Right lobe of liver (tissue), 6 donors: ENCODE data around the gene ASIC4. TPM values are rescaled to one million over a fixed set of nuclear protein-coding genes. Genes with fewer than 3 reads are reported as not detected.

Experiments
- ATAC-seq, 4 donors: fragments of 200-7000 bp; cut with Tn5 transposase; one replicate each; pipeline ENCODE4 v1.9.1; 2020; ENCODE audit warnings: mild to moderate bottlenecking in 4 of 4, moderate library complexity in 4 of 4
- DNase-seq, 3 donors: peaks; one replicate each; pipeline ENCODE4 v3.0.0-alpha.2; 2020
- H3K27ac ChIP-seq, 3 donors: fragments of 200-600 bp; one replicate each; pipeline ENCODE4 v1.8.0; 2022
- H3K27me3 ChIP-seq, 2 donors: fragments of 200-600 bp; one replicate each; pipeline ENCODE4 v1.8.0; 2022
- H3K36me3 ChIP-seq, 4 donors: fragments of 200-600 bp; sonication (generic) in 1 of 4; one replicate each; pipeline versions ENCODE4 v1.5.1 to v1.8.0; 2017 to 2022; ENCODE audit warnings: control low read depth in 1 of 4
- H3K4me1 ChIP-seq, 4 donors: fragments of 200-600 bp; sonication (generic) in 1 of 4; one replicate each; pipeline versions ENCODE4 v1.5.1 to v1.8.0; 2017 to 2022; ENCODE audit warnings: control low read depth in 1 of 4
- H3K4me3 ChIP-seq, 3 donors: fragments of 200-600 bp; one replicate each; pipeline ENCODE4 v1.8.0; 2022
- H3K9me3 ChIP-seq, 4 donors: fragments of 200-600 bp; sonication (generic) in 1 of 4; one replicate each; pipeline versions ENCODE4 v1.5.1 to v1.8.0; 2017 to 2022; ENCODE audit warnings: control low read depth in 1 of 4
- CTCF ChIP-seq, 4 donors: fragments of 200-600 bp in 3 of 4; fragments of 450-650 bp in 1 of 4; IDR thresholded peaks; one replicate each; pipeline versions ENCODE4 v1.5.1 to v1.8.0; 2016 to 2022; ENCODE audit warnings: antibody characterized with exemption in 4 of 4, mild to moderate bottlenecking in 2 of 4
- POLR2A ChIP-seq: fragments of 450-650 bp; IDR thresholded peaks from one replicate; pipeline ENCODE4 v1.6.1; 2017; ENCODE audit warnings: antibody characterized with exemption, mild to moderate bottlenecking
- WGBS: methylation state at CpG from one replicate; pipeline ENCODE4 v1.1.6; 2018; ENCODE audit warnings: low coverage, low lambda C conversion rate; ENCODE audit not compliant: insufficient coverage; ENCODE audit errors: missing lambda C conversion rate; 5-methylcytosine and 5-hydroxymethylcytosine counted together
- intact Hi-C, 2 donors: fragments of 100-400 bp; cut with DNase I; formaldehyde crosslinking; loops; one replicate each; pipeline versions ENCODE4 v1.11.2 to v1.14.1; 2022
- total RNA-seq, 6 experiments: library from RNA; depleted of rRNA in 2 of 6; stranded (reverse); fragments of >200 nt in 2 of 6; fragmentation: NEBNext Ultra II Directional in 3 of 6; extraction: Animal tissue kit (Norgen Biotek cat#: 25700) in 3 of 6; gene quantifications; one replicate each; pipeline versions ENCODE4 v1.1.0 to v1.2.4, GENCODE V29; 2016 to 2023
- donor health status: DM: no; HTN: yes; CAD: no.
- donor health status: DM: no; HTN: no; CAD: no.
- donor health status: DM: no; HTN: no; CAD: no.
- donor health status: DM: no; HTN: yes; CAD: no.
- donor health status: DM: no; HTN: yes; CAD: no.

The ASIC4 gene
- total RNA-seq, 6 experiments from 2014 or later = not detected

DNA sequence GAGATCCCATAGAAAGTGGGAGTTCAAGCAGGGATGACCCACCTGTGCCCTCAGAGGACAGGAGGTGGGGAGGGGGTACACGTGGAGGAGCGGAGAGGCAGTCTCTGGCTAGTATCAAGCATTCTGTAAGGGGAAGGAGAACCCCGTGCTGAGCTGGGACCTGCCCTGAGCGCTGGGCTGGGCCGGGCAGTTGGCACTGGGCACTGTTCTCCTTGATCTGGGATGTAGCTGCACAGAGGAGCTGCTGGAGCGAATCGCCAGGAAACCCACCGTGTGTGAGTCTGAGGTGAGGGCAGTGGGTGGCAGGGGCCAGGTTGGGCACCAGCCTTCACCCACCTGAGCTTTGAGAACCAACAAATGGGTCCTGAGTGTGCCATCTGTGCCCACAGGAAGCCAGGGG is 35.4 kb upstream of the ASIC4 start:
- 71% methylated on average over 3 of the region's 8 CpGs for WGBS
- no peak for ATAC-seq
- intact Hi-C loops = loop anchor here (5.0 to 10.0 kb wide), 2 partner anchors 53 to 56 kb away; no protein-coding TSS in a partner anchor

GRCh38 chr2:219480004-219480403 is 34.3 kb upstream of the ASIC4 start:
- Histone ChIP-seq H3K27ac (no peak overlapping the region), H3K4me3 (no peak overlapping the region), H3K27me3 (peaks cover 0 to 20% of the 10 kb centered on the region in 2 donors), H3K36me3 (no peaks in the 10 kb centered on the region), H3K4me1 (no peaks in the 10 kb centered on the region), H3K9me3 (no peaks in the 10 kb centered on the region)
- no peak for ATAC-seq
- DNase-seq = no peak
- TF ChIP-seq CTCF (IDR thresholded peaks at IDR 0.05) = no peak
- TF ChIP-seq POLR2A = no peak
- intact Hi-C loops = no loop called here
- 80% methylated on average over 1 of the region's 8 CpGs for WGBS

More for the DNA sequence above, 35.4 kb upstream of the ASIC4 start:
- peaks cover 0 to 10% of the 10 kb centered on the region in 2 donors for H3K27me3 ChIP-seq
- no peak for TF ChIP-seq CTCF (IDR thresholded peaks at IDR 0.05)
- TF ChIP-seq POLR2A = no peak
- H3K36me3 ChIP-seq = no peaks in the 10 kb centered on the region
- no peak for DNase-seq
- no peaks in the 10 kb centered on the region for H3K4me1 ChIP-seq
- H3K9me3 ChIP-seq = no peaks in the 10 kb centered on the region
- no peak overlapping the region for H3K4me3 ChIP-seq
- no peak overlapping the region for H3K27ac ChIP-seq

- DNase-seq (no peak), ATAC-seq (no peak)
- 62% methylated on average over 6 of the region's 17 CpGs for WGBS
- Histone ChIP-seq H3K27ac (no peak overlapping the region), H3K4me3 (no peak overlapping the region), H3K27me3 (peaks cover 0 to 25% of the 10 kb centered on the region in 2 donors), H3K4me1 (no peaks in the 10 kb centered on the region), H3K9me3 (no peaks in the 10 kb centered on the region), H3K36me3 (no peaks in the 10 kb centered on the region)
- TF ChIP-seq CTCF (IDR thresholded peaks at IDR 0.05) = no peak
- no peak for TF ChIP-seq POLR2A
- intact Hi-C loops = no loop called here
Measured at GRCh38 chr2:219482674-219483405, 31.4 kb upstream of the ASIC4 start.

GRCh38 chr2:219483451-219484342 is 30.6 kb upstream of the ASIC4 start:
- no peak for DNase-seq
- Histone ChIP-seq H3K4me3 (no peak overlapping the region), H3K9me3 (no peaks in the 10 kb centered on the region), H3K27ac (no peak overlapping the region), H3K4me1 (no peaks in the 10 kb centered on the region), H3K27me3 (peaks cover 0 to 25% of the 10 kb centered on the region in 2 donors), H3K36me3 (no peaks in the 10 kb centered on the region)
- no peak for ATAC-seq
- TF ChIP-seq POLR2A (no peak), CTCF (IDR thresholded peaks at IDR 0.05) (no peak)
- WGBS = 10% methylated on average over 4 of the region's 58 CpGs
- intact Hi-C loops = no loop called here
